GM10248 (cell line): Measurements from ENCODE around the gene KCTD3.

Source experiments
- CTCF ChIA-PET: fragments of 300-600 bp; sonication (Branson Sonifier 250); formaldehyde crosslinking; extraction: SDS; loops from one replicate; lab custom pipeline; 2021; ENCODE audit warnings: antibody characterized with exemption; lab: Yijun Ruan, JAX
- POLR2A ChIA-PET: fragments of 350-650 bp; sonication (Branson Sonifier 250); formaldehyde crosslinking; extraction: SDS; loops from one replicate; lab custom pipeline; 2020; ENCODE audit warnings: antibody characterized with exemption; lab: Yijun Ruan, JAX
- DNase-seq: peaks from one replicate; pipeline ENCODE4 v3.0.0; 2012; ENCODE audit errors: extremely low spot score
- TF ChIP-seq, protein P1 (sequence below): IDR thresholded peaks from 2 replicates; pipeline ENCODE4 v1.5.1; 2012; ENCODE audit warnings: mild to moderate bottlenecking, low read depth; ENCODE audit errors: extremely low read depth, missing control alignments, control extremely low read depth

Gene KCTD3

DNA sequence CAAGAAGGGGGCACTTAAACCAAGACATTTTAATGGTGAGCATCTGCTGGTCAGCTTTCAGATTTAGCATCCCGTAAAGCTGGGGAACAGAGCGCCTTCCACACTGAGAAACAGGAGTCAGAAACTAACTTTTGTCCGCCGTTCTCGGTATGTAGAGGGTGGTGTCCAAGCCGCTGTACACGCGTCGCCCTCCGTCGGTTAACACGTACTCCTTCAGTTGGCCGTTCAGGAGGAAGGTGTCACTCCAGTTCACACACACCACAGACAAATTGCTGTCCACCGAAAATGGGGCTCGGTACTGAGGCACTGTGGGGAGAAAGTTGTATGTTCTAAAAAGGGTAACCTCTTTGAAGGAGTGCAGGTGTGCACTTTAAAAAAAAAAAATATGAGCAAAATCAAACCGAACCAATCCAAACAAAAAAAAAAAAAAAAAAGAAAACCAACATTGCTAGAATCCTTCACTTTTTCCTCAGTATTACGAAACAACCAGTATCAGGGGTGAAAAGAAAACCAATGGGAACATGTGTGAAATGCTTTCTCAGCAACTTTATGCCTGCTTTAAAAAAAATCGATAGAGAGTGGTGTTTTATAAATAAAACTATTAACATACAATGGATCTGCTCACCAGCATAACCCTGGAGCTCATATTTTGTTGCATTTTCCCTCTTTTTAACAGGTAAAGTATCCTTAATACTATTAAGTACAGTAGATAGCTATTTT lies 73.5 kb downstream of the KCTD3 start:
- no peak for DNase-seq
- TF ChIP-seq, protein P1, sequence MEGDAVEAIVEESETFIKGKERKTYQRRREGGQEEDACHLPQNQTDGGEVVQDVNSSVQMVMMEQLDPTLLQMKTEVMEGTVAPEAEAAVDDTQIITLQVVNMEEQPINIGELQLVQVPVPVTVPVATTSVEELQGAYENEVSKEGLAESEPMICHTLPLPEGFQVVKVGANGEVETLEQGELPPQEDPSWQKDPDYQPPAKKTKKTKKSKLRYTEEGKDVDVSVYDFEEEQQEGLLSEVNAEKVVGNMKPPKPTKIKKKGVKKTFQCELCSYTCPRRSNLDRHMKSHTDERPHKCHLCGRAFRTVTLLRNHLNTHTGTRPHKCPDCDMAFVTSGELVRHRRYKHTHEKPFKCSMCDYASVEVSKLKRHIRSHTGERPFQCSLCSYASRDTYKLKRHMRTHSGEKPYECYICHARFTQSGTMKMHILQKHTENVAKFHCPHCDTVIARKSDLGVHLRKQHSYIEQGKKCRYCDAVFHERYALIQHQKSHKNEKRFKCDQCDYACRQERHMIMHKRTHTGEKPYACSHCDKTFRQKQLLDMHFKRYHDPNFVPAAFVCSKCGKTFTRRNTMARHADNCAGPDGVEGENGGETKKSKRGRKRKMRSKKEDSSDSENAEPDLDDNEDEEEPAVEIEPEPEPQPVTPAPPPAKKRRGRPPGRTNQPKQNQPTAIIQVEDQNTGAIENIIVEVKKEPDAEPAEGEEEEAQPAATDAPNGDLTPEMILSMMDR = no peak
- POLR2A ChIA-PET = no interaction called here
- CTCF ChIA-PET = no interaction called here

DNA sequence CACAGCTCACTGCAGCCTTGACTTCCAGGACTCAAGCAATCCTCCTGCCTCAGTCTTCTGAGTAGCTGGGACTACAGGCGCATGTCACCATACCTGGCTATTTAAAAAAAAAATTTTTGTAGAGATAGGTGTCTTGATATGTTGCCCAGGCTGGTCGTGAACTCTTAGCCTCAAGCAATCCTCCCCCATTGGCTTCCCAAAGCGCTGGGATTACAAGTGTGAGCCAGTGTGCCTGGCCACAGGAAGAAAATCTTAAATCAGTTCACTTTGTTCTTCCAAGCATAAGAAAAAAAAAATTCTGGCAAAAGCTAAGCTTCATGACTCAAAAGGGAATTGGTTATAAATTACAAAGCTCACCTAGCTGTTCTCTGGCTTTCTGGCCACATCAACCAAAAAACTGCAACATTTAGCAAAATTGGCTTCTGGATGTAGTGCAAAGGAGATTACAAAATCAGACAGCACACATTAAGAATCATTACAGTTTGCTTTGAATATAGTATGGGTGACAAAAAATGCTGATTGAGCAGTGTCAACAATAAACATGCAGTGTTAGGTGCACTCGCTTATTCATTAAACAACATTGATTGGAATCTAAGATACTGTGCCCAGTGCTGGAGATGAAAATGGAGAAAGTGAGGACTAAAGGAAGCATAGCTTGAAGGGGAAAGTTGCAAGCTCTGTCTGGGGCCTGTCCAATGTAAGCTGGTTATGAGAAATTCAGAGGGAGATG lies 76.7 kb downstream of the KCTD3 start:
- POLR2A ChIA-PET = no interaction called here
- TF ChIP-seq, protein P1 = no peak
- DNase-seq = no peak
- CTCF ChIA-PET = interaction anchor here (0.5 to 1.3 kb wide), 2 partner anchors 16 to 1143 kb away, joined by 3 to 4 read pairs; no protein-coding TSS in a partner anchor

DNA sequence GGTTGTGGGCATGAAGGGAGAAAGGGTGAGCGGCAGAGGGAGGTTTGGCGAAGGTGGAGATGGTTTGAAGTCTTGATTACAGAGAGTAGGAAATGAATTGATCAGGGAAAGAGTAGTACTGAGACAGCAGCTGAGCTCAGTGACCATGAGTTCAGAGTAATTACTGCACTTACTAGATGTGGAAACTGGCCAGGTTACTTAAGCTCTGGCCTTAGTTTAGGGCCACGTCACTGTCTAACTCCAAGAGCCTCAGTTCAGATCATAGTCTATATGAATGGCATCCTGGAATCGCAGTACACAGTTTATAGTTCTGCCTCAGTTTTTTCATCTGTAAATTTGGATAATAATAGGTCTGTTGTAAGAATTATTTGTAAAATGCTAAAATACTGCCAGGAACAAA lies 78.1 kb downstream of the KCTD3 start:
- CTCF ChIA-PET = interaction anchor here (0.9 kb wide), 1 partner anchor 10 kb away, joined by 4 read pairs; no protein-coding TSS in a partner anchor
- TF ChIP-seq, protein P1 = no peak
- POLR2A ChIA-PET = no interaction called here
- DNase-seq = no peak

DNA sequence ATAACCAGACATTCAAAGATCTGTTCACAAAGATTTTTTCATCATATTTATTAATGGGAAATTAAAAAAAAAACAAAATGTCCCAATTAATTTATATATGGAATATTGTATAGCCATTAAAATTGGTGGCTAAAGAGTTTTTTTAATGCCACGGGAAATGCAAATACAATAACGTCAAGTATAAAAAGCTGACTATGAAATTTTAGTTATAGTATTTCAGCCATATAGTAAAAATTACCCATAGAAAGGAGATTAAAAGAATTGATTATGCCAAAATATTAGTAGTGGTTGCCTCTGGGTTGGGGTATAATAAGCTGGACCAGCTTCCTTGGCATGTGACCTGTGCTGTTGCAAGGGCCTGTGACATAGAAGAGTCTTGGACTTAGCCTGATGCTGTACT lies 78.8 kb downstream of the KCTD3 start:
- ChIA-PET POLR2A (no interaction called here), CTCF (interaction anchor here (0.9 kb wide), 1 partner anchor 10 kb away, joined by 4 read pairs; no protein-coding TSS in a partner anchor)
- DNase-seq = no peak
- TF ChIP-seq, protein P1 = no peak

DNA sequence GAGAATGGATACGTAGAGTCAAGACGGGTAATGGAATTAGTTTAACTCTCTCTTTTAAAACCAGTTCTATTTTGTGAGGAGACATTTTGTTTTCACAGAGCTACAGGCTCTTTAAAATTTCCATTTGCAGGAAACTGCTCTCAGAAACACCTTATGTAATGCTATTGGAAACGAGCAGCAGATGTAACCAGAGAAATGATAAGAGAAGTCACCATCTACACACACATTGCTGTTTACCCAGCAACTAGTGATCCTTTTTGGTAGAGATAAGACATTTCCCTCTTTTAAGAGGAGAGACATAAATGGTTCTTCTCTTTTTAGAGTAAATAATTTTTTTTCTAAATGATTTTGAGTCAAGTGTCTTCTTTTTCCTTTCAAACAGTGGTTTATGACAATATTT lies 80.6 kb downstream of the KCTD3 start:
- ChIA-PET CTCF (no interaction called here), POLR2A (no interaction called here)
- TF ChIP-seq, protein P1 = no peak
- no peak for DNase-seq

DNA sequence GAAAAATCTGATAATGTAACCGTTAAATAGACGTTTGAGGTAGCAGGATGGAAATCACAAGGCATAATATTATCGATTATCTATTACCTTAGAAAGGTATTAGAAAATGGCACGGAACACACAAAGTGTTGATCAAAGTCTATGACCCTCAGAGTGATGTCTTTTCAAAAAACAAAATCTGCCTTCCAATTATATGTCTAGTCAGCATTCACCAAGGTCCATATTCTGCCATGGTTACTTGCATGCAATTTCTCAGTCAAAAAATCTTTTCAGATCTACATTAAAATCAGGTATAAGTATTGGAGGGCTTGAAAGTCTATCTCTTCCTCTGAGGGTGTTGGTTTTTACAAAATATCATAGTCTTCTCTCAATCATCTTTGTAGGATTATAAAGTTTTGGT lies 81.9 kb downstream of the KCTD3 start:
- ChIA-PET CTCF (no interaction called here), POLR2A (no interaction called here)
- no peak for DNase-seq
- TF ChIP-seq, protein P1 = no peak
